Chondrocyte (in vitro differentiated cells): ENCODE measurements around the gene DDX31. TPM values are rescaled to one million over a fixed set of nuclear protein-coding genes. Genes with fewer than 3 reads are reported as not detected.

ENCODE experiments used
- DNase-seq: peaks from one replicate; pipeline ENCODE4 v3.0.0; 2021; ENCODE audit warnings: mixed read lengths, low spot score
- H3K27ac Mint-ChIP-seq: one replicate; pipeline ENCODE4 v1.8.0; 2021; ENCODE audit warnings: mild to moderate bottlenecking, moderate library complexity, mixed read lengths; ENCODE audit not compliant: unreplicated experiment
- H3K27me3 Mint-ChIP-seq: 2 replicates; pipeline ENCODE4 v1.8.0; 2021; ENCODE audit warnings: low read depth, mixed read lengths
- H3K36me3 Mint-ChIP-seq: 2 replicates; pipeline ENCODE4 v1.8.0; 2021; ENCODE audit warnings: low read depth, mixed read lengths
- H3K4me1 Mint-ChIP-seq: 2 replicates; pipeline ENCODE4 v1.8.0; 2021; ENCODE audit warnings: low read depth, mild to moderate bottlenecking, mixed read lengths
- H3K4me3 Mint-ChIP-seq: one replicate; pipeline ENCODE4 v1.8.0; 2021; ENCODE audit warnings: mild to moderate bottlenecking, moderate library complexity, mixed read lengths; ENCODE audit not compliant: unreplicated experiment
- H3K9me3 Mint-ChIP-seq: 2 replicates; pipeline ENCODE4 v1.8.0; 2021; ENCODE audit warnings: low read depth, mixed read lengths
- CTCF ChIP-seq: fragments of 200-600 bp; sonication (generic); IDR thresholded peaks from 2 replicates; pipeline ENCODE4 v1.5.0; 2021; ENCODE audit warnings: antibody characterized with exemption, mild to moderate bottlenecking, moderate library complexity
- total RNA-seq: library from RNA; stranded (reverse); gene quantifications from 3 replicates; pipeline ENCODE4 v1.2.1, GENCODE V29; 2021

The DDX31 gene
- total RNA-seq, 1 donor from 2014 or later, result 11.9 TPM

- H3K9me3 Mint-ChIP-seq, result no peaks in the 10 kb centered on the region
- H3K36me3 Mint-ChIP-seq, result peaks cover 38% of the 10 kb centered on the region
- H3K27me3 Mint-ChIP-seq, result no peaks in the 10 kb centered on the region
- DNase-seq, result no peak
- no peak for TF ChIP-seq CTCF
- H3K4me1 Mint-ChIP-seq, result peaks cover 6% of the 10 kb centered on the region
- H3K4me3 Mint-ChIP-seq, result no peak overlapping the region
- no peak overlapping the region for H3K27ac Mint-ChIP-seq
Measured at GRCh38 chr9:132632413-132633129, 37.2 kb downstream of the DDX31 start.

DNA sequence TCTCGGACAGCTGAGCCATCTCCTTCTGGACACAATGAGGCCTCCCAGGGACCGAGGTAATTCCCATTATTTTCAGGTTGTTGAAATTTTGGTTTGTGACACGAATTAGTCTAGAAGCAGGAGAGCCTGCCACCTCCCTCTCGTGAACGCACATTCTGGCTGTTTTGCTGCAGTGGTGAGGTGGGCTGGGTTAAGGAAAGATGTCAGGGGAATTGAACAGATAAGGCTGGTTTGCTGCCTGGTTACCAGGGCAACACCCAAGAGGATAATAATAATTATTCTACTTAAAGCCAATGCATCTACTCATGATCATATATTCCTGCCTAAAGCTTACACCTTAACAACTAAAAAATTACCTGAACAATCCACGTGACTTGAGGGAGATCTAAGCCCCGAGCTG lies 38.1 kb downstream of the DDX31 start:
- no peak for DNase-seq
- H3K4me1 Mint-ChIP-seq, result peaks cover 6% of the 10 kb centered on the region
- H3K9me3 Mint-ChIP-seq, result no peaks in the 10 kb centered on the region
- H3K27me3 Mint-ChIP-seq, result no peaks in the 10 kb centered on the region
- no peak overlapping the region for H3K4me3 Mint-ChIP-seq
- no peak for TF ChIP-seq CTCF
- H3K27ac Mint-ChIP-seq, result no peak overlapping the region
- H3K36me3 Mint-ChIP-seq, result peaks cover 38% of the 10 kb centered on the region

GRCh38 chr9:132631280-132631679 lies 38.5 kb downstream of the DDX31 start:
- Mint-ChIP-seq H3K9me3 (no peaks in the 10 kb centered on the region), H3K27ac (no peak overlapping the region), H3K27me3 (no peaks in the 10 kb centered on the region), H3K36me3 (peaks cover 39% of the 10 kb centered on the region), H3K4me3 (no peak overlapping the region), H3K4me1 (peaks cover 6% of the 10 kb centered on the region)
- peak; percentile 25 for TF ChIP-seq CTCF
- no peak for DNase-seq

GRCh38 chr9:132630811-132631210 lies 39.0 kb downstream of the DDX31 start:
- no peak for TF ChIP-seq CTCF
- DNase-seq, result no peak
- no peak overlapping the region for H3K27ac Mint-ChIP-seq
- H3K9me3 Mint-ChIP-seq, result no peaks in the 10 kb centered on the region
- peaks cover 39% of the 10 kb centered on the region for H3K36me3 Mint-ChIP-seq
- no peak overlapping the region for H3K4me3 Mint-ChIP-seq
- peaks cover 6% of the 10 kb centered on the region for H3K4me1 Mint-ChIP-seq
- no peaks in the 10 kb centered on the region for H3K27me3 Mint-ChIP-seq

DNA sequence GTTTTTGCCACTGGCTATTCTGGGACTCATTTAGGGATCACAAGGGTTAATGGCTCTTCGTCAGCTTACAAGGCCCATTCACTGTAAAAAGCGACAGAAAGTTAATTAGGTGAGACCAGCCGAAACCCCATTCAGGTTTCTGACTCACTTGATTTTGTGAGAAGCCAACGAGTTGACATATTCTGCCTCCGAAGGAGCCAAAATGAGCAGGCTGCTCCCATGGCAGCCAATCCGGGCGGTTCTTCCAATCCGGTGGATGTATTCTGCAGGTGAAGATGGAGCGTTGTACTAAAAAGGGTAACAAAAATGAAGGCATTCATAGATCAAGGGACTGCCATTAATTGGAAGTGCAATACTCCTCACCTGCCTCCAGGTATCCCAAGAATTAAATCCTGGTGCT lies 39.7 kb downstream of the DDX31 start:
- Mint-ChIP-seq H3K27ac (no peak overlapping the region), H3K4me3 (no peak overlapping the region), H3K36me3 (peaks cover 43% of the 10 kb centered on the region), H3K4me1 (peaks cover 6% of the 10 kb centered on the region), H3K9me3 (no peaks in the 10 kb centered on the region), H3K27me3 (no peaks in the 10 kb centered on the region)
- DNase-seq, result no peak
- TF ChIP-seq CTCF, result no peak
